Adipose tissue (tissue), 3 donors: ENCODE measurements around the gene HEATR3. TPM values are rescaled to one million over a fixed set of nuclear protein-coding genes. Genes with fewer than 3 reads are reported as not detected.

Source experiments
- H3K27ac ChIP-seq: one replicate; pipeline ENCODE4 v1.5.1; 2013; ENCODE audit warnings: low read depth, low read length
- WGBS, 3 donors: extraction: QIAGEN DNeasy Blood & Tissue Kit; methylation state at CpG; one replicate each; pipeline ENCODE4 v1.1.7; 2013; 5-methylcytosine and 5-hydroxymethylcytosine counted together
- polyA plus RNA-seq, 3 donors: library from polyadenylated mRNA; stranded (reverse); fragments of 200-250 nt; gene quantifications; one replicate each; pipeline ENCODE4 v1.2.3, GENCODE V29; 2013
- donor health status: healthy with polysubstance abuse.
- donor health status: Bipolar disorder and iron deficiency.
- donor health status: healthy.

HEATR3 gene
- polyA plus RNA-seq, 3 donors: 3.8 to 8.0 (median 5.4) TPM

DNA sequence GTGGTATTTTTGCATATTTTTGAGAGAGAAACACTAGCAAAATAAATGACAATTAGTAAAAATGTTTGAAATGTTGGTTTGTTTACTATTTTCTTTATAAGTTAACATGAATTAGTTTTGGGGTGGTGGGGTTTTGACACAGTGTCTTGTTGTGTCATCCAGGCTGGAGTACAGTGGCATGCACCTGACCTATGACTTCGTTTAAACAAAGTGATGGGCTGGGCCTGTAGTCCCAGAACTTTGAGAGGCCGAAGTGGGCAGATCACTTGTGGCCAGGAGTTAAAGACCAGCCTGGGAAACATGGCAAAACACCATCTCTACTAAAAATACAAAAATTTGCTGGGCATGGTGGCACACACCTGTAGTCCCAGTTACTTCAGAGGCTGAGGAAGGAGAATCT is 17.9 kb upstream of the HEATR3 start:
- 69 to 80% (median 78%) methylated on average over 2 of the region's 2 CpGs for WGBS, 3 donors
- no peak overlapping the region for H3K27ac ChIP-seq

DNA sequence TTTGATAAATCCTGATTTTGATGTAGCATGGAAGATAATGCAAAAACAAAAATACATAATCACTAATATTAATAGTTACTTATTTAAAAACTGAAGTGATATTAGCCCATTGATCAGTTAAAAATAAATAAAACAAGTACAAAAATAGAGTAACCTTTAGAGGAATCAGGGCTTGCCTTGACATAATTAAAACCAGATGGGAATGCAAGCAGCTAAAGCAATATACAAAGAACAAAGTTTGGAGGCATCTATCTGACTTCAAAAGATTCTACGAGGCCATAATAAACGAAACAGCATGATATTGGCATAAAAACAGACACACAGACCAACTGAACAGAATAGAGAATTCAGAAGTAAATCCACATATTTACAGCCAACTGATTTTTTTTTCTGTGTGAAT is 15.0 kb upstream of the HEATR3 start:
- no peak overlapping the region for H3K27ac ChIP-seq
- 49 to 70% (median 54%) methylated on average over 2 of the region's 2 CpGs for WGBS, 3 donors

DNA sequence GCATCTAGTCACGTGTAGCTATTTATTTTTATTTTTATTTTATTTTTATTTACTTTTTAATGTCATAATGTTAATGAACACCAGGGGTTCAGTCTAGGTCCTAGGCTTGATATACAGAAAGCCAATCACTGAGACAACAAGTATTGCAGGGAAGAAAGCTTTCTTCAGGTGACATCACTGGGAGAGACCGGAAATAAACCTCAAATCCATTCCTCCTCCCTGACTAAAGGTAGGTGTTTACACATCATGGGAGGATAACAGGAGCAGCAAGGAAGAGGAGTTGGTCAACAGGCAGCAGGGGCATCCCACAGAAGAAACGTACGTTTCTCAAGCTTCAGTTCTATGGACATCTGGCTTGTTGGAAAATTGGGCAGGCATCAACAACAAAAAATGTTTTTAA is 9.5 kb upstream of the HEATR3 start:
- WGBS, 3 donors: 92 to 97% (median 92%) methylated on average over 4 of the region's 4 CpGs
- H3K27ac ChIP-seq: no peak overlapping the region

DNA sequence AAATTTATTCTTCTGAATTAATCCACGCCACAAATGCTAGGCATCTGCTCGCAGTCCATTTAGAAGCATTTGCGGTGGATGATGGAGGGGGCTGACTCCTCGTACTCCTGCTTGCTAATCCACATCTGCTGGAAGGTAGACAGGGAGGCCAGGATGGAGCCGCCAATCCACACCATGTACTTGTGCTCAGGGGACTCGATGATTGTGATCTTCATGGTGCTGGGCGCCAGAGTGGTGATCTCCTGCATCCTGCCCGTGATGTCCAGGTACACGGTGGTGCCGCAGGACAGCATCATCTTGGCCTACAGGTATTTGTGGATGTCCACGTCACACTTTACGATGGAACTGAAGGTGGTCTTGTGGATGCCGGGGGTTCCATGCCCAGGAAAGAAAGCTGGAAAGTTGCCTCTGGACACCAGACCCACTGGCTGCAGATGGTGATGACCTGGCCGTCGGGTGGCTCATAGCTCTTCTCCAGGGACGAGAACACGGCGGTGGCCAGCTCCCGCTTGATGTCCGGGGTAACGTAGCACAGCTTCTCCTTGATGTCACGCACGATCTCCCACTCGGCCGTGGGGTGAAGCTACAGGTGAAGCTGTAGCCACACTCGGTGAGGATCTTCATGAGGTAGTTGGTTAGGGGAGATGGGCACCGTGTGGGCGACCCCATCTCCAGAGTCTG is 7.5 kb upstream of the HEATR3 start:
- WGBS, 3 donors: 92 to 95% (median 94%) methylated on average over 28 of the region's 28 CpGs
- no peak overlapping the region for H3K27ac ChIP-seq

DNA sequence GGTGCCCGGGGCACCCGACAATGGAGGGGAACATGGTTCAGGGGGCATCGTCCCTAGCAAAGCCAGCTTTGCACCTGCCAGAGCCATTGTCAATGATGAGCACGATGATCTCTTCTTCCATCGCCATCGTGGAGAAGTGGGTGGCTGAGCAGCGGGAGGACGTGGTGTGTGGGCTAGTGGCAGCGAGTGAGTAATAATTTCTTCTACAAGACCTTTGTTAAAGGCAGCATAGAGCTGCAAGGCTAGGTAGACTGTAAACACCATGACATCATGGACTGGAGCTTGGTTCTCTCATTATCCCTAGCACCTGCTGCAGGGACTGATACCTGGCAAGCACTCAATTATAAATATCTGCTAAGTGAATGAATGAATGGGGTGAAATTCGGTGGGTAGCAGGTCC is 6.7 kb upstream of the HEATR3 start:
- H3K27ac ChIP-seq: no peak overlapping the region
- 86 to 91% (median 90%) methylated on average over 10 of the region's 10 CpGs for WGBS, 3 donors

DNA sequence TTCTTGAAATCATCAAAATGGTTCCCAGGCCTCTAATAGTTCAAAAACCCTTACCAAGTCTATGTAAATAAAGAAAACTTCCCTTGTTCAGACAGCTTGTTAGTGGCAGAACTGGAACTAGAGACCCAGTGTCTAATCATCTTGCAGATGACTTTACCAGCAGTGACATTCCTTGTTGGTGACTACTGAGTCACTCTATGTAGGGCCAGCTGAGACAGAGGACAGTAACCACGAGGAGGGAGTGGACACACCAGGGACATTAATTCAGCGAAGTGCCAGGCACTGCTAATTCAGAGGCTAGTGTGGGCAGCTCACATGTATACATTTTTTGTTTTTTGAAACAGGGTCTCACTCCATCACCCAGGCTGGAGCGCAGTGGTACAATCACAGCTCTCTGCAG is 6.1 kb upstream of the HEATR3 start:
- WGBS, 3 donors: 67 to 87% (median 70%) methylated on average over 3 of the region's 3 CpGs
- H3K27ac ChIP-seq: no peak overlapping the region

DNA sequence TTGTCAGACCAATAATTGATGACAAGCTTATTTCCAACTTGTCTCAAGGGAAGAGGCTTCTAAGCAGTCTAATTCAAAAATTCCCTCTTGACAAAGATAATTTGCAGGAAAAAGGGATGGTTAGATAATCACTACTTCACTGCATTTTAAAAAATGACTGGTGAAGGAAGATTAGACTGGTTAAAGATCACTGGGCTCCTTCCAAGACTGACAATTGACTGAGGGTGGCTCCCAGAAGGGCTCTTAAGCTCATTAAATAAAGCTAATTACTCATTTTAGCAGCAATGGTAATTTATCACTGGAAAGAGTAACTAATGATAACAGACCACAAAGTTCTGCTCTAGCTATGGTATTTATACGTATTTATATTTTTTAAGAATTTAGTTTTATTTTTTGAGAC is 4.4 kb upstream of the HEATR3 start:
- WGBS, 3 donors: 44 to 84% (median 50%) methylated on average over 1 of the region's 1 CpG
- no peak overlapping the region for H3K27ac ChIP-seq

DNA sequence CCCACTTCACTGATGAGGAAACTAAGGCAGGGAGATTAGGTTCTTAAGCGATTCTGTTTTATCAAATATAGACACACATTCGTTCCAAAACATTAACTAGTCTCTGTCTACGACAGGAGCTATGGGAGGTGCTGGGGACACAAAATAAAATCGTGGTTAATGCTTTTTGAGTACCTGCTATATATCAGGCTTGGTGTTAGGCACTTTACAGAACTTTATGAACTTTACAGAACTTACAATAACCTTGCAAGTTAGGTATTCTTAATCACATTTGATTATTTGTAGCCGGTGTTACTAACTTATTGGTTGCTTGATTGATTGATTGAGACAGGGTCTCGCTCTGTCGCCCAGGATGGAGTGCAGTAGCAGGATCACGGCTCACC is 538 bp upstream of the HEATR3 start:
- WGBS, 3 donors: 76 to 88% (median 84%) methylated on average over 8 of the region's 8 CpGs
- no peak overlapping the region for H3K27ac ChIP-seq

DNA sequence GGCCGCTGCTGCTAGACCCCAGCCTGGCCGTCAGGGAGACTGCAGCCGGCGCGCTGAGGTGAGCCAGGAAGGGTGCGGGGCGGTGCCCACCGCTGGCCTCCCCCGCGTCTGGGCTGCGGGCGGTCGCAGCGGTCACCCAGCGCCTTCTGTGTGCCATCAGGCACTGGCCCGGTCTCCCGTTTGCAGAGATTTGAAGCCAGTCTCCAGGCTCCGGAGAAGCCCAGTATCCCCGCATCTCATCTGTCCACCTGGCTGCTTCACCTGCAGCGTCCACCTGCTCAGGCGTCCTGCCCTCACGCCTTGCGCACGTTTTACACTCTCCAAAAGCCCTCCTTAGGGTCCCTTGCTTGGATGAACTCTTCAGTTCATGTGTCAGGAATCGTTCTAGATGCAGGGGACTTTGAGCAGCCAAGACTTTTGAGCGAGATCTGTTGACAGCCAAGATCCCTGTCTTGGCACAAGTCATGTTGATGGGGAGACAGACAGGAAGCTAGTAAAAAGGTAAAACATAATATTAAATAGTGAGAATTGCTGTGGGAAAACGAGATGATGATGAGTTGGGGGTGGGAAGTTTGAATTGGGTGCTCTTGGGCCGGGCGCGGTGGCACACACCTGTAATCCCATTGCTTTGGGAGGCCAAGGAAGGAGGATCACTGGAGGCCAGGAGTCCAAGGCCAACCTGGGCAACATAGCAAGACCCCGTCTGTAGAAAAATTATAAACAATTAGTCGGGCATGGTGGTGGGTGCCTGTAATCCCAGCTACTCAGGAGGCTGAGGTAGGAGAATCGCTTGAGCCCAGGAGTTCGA is 916 bp downstream of the HEATR3 start:
- WGBS, 3 donors: 23 to 31% (median 25%) methylated on average over 29 to 34 of the region's 34 CpGs
- no peak overlapping the region for H3K27ac ChIP-seq

DNA sequence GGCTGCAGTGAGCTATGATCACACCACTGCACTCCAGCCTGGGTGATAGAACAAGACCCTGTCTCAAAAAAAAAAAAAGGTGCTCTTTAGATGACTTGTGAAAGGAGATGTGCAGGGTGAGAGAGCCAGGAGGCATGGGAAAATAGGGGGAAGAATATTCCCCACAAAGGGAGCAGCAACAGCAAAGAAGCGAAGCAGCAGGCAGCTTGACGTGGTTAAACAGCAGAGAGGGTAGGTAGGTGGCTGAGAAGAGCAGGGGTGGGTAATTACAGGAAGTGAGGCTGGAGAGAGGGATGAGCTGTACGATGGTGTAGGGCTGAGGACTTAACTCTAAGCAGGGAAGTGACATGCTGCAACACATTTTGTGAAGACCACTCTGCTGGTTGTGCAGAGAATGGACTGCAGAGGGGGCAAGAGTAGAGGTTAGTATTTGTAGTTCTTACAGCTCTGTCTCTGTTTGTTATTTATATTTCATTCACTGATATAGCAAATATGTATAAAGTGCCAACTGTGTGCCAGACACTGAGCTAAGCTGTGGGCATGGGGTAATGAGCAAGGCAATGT is 1.6 kb downstream of the HEATR3 start:
- H3K27ac ChIP-seq: no peak overlapping the region
- 34 to 37% (median 35%) methylated on average over 3 of the region's 3 CpGs for WGBS, 3 donors

DNA sequence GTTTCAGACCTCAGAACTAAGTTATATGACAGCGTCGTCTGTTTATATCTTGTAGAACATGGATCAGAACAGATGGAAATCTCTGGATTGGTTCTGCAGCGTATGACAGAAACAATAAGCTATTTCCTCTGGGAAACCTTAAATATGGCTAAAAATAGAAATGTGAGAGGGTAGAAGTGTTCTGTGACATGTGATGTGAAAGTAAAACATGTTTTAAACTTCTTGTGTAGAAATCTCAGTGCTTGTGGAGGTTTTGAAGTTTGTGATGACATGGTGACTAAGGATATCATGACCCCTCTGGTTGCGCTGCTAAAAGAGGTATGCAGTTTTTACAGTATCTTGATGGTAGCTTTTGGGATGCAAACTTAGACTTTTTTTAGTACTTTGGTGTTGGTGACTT is 2.8 kb downstream of the HEATR3 start:
- H3K27ac ChIP-seq: no peak overlapping the region
- 74 to 85% (median 78%) methylated on average over 4 of the region's 4 CpGs for WGBS, 3 donors

DNA sequence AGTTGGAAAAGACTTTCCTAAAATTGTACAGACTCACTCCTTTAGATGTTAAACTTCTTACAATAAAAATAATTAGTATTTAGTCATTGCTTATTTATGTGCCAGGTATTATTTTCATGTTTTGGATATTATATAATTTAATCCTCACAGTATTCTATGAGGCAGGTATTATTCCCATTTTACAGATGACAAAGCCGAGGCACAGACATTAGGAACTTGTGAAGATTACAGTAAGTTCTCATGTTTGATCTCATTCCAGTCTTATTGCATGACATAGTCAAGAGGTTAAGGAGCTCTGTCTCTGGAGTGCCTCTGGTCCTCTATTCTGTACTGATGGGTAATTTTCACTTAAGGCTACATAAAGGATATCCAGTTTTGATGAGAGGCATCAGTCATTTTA is 3.3 kb downstream of the HEATR3 start:
- H3K27ac ChIP-seq: no peak overlapping the region
- 94 to 100% (median 100%) methylated on average over 1 of the region's 1 CpG for WGBS, 3 donors

DNA sequence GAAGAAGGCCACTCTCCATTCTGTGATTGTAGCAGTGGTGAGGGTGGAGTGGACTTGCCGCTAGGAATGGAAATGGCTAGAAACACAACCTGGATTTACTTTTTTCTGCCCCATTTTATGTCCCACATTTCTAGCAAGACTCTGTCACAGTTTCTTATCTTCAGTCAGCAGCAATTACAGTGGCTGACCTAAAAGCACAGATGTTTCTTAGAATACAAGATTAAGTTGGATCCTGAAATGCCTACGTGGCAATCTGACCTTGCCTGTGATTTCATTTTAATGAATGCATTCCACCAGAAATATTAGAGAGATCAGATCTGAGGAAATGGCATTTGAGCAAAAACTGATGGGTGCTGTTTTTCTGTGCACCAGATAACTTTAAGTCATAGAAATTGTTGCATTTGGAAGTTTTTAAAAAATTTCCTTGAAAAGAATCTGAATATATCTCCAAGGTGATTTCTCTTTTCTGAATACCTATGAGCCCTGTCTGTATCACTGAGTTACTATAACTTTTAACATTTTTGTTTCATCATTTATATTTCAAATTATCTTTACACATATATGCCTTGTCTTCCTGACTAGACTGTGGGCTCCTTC is 5.4 kb downstream of the HEATR3 start:
- WGBS, 3 donors: 60 to 77% (median 68%) methylated on average over 2 of the region's 2 CpGs
- H3K27ac ChIP-seq: no peak overlapping the region

DNA sequence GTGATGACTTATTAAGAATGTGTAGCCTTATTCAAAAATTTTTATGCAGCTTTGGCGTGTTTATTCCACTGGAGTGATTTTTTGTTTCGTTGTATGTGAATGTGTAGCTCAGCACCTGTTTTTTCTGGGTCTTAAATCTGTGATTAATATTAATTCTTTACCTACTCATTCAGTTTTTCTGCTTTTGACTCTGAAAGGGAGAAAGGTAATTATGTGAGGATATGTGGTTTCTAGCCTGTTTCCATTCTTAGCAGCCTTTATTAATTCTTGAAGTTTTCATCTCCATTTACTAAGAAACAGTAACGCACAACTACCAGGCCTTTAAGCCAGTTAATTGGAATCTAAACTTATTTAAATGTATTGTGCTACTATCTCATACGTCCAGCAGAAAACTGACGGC is 7.0 kb downstream of the HEATR3 start:
- WGBS, 3 donors: 93 to 95% (median 94%) methylated on average over 5 of the region's 5 CpGs
- no peak overlapping the region for H3K27ac ChIP-seq

DNA sequence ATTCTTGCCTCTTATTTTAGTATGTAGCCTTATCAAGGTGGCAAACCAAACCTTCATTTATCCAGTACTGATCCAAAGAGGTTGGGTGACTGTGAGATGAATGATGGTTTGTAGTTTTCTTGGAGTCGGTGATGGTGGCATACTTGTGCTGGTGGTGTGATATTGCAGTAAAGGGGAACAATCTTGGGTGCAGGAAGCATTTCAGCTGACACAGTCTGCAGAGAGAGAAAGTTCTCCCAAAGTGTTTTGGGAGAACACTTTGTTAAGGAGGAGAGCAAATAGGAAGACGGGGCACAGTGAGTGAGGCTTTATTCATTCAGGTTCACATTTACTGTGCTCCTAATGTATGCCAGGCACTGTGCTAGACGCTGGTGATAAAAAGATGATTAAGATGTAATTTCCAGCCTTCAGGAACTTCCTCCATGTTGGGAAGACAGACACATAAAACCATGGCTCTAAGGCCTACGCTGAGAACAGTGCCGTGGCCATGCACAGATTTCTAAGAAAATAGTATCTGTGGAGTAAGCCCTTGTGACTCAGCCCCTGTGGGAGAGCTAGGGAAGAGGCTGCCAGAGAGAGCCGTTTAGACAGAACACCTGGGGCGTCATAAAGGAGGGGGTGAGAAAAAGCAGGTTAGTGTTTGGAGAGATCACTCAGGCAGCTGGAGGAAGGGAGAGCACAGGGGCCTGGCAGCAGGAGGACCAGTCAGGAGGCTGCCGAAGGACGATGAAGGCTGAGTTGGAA is 13.8 kb downstream of the HEATR3 start:
- 84 to 92% (median 87%) methylated on average over 9 of the region's 9 CpGs for WGBS, 3 donors
- no peak overlapping the region for H3K27ac ChIP-seq

DNA sequence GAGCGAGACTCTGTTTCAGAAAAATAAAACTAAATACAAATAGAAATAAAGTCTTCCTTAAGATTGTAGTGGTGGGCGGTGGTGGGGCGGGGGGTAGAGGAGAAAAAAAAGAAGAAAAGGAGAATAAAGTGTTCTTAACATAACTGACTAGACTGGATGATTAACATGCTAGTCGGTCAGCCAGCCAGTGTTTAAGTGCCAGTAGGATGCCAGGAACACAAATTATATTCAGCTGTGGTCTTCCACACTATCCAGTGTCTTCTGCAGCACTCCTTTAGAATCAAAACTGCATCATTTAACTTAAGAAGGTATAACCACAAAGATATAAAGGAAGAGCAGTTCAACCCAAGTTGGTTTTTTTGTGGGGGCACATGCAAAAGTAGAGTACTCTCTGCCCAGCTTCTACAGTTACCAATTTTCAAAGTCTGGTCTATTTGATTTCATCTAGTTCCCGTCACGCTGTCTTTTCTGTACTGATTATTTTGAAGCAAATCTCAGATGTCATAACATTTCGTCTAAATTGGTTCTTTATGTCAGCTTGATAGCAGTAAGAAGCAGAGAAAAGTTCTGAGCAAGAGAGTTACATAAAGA is 15.8 kb downstream of the HEATR3 start:
- WGBS, 3 donors: 92 to 95% (median 93%) methylated on average over 7 of the region's 7 CpGs
- no peak overlapping the region for H3K27ac ChIP-seq

DNA sequence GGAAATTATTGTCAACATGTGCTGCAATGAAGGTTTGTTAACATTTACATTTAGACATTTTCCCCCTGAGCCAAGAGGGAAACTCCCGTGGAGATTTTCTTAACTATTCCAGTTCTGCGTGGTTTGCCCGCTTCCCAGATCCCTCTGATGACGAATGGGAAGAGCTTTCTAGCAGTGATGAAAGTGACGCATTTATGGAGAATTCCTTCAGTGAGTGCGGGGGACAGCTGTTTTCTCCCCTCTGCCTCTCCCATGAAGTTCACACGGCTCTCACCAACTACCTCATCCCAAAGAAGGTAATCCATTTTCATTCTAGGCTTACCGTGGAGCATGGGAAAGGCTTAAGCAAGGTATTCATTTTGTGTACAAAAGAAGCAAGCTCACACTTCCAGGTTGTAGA is 18.2 kb downstream of the HEATR3 start:
- 76 to 86% (median 79%) methylated on average over 8 of the region's 8 CpGs for WGBS, 3 donors
- no peak overlapping the region for H3K27ac ChIP-seq

DNA sequence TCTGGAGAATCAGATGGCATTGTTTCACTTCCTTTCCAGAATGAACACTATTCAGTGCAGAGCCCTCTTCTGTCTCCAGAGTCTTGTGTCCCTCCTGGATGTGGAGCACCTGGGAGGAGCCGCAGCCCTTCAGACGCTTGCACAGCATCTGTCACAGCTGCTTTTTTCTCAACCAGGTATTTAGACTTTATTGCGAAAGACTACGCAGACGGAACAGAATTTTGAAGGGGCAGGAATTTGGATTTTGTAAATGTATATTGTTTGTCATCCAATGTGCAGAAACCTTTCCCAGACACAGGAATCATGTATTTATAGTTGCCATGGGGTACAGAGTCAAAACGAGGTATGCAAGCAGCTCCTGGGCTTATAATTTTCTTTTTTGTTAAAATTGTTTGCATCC is 20.4 kb downstream of the HEATR3 start:
- WGBS, 3 donors: 88 to 97% (median 92%) methylated on average over 6 of the region's 6 CpGs
- H3K27ac ChIP-seq: no peak overlapping the region
